GM12891 (cell line): ENCODE results near the gene DNAJB8.

Experiments
- PAX5 ChIP-seq: IDR thresholded peaks from 2 replicates; pipeline ENCODE4 v1.6.1; 2011; ENCODE audit warnings: low read length, moderate library complexity, mild to moderate bottlenecking; ENCODE audit not compliant: insufficient read depth, severe bottlenecking
- POLR2A ChIP-seq: IDR thresholded peaks from 2 replicates; pipeline ENCODE4 v1.6.1; 2011; ENCODE audit warnings: low read depth, low read length, control low read depth
- POLR2AphosphoS5 ChIP-seq: IDR thresholded peaks from 2 replicates; pipeline ENCODE4 v1.6.1; 2011; ENCODE audit warnings: low read depth, low read length, control low read depth
- SPI1 ChIP-seq: IDR thresholded peaks from 2 replicates; pipeline ENCODE4 v1.6.1; 2011; ENCODE audit warnings: low read depth, low read length, control low read depth
- TAF1 ChIP-seq: IDR thresholded peaks from 2 replicates; pipeline ENCODE4 v1.6.1; 2011; ENCODE audit warnings: low read depth, low read length, control low read depth

- TF ChIP-seq SPI1 (no peak), POLR2AphosphoS5 (no peak), POLR2A (no peak), PAX5 (no peak), TAF1 (no peak)
Measured at GRCh38 chr3:128415200-128415772, 51.4 kb downstream of the DNAJB8 start.
